ENCODE results near the gene MORN5.

GRCh38 chr9:122151267-122151828 is 8.4 kb upstream of the MORN5 start:
- no peak for TF ChIP-seq POLR2AphosphoS5 (IDR thresholded peaks at IDR 0.05; ENCODE audit: low read depth, low read length)
- no peak for TF ChIP-seq POLR2A (IDR thresholded peaks at IDR 0.05; ENCODE audit: low read depth, low read length)
- TF ChIP-seq SPI1 (IDR thresholded peaks at IDR 0.05; ENCODE audit: low read depth, low read length), result no peak
- no peak for TF ChIP-seq TAF1 (IDR thresholded peaks at IDR 0.05; ENCODE audit: low read depth, low read length)
- no peak for TF ChIP-seq POU2F2 (IDR thresholded peaks at IDR 0.05; ENCODE audit: low read depth, low read length)
- TF ChIP-seq PAX5 (IDR thresholded peaks at IDR 0.05; ENCODE audit: insufficient read depth, low read length, severe bottlenecking), result no peak

All from GM12891 (cell line).